SK-N-SH (cell line): Measurements from ENCODE around the gene NFIA. TPM values are rescaled to one million over a fixed set of nuclear protein-coding genes. Genes with fewer than 3 reads are reported as not detected.

Experiments used
- CTCF ChIA-PET: fragments of 300-600, 350-600 bp; formaldehyde crosslinking; extraction: SDS; loops from one replicate; lab custom pipeline; 2021; lab: Yijun Ruan, JAX
- POLR2A ChIA-PET: fragments of 350-600 bp; sonication (Branson Sonifier 250); formaldehyde crosslinking; extraction: SDS; loops from one replicate; lab custom pipeline; 2020; ENCODE audit warnings: antibody characterized with exemption, inconsistent platforms; lab: Yijun Ruan, JAX
- DNase-seq: peaks from one replicate; pipeline ENCODE4 v3.0.0; 2012
- H2AFZ ChIP-seq: fragments of 200-600 bp; sonication (generic); 2 replicates; pipeline ENCODE4 v1.8.1; 2016; ENCODE audit warnings: antibody characterized with exemption, mild to moderate bottlenecking, low read depth
- H3F3A ChIP-seq: fragments of 200-600 bp; sonication (generic); replicated peaks from 2 replicates; pipeline ENCODE3; 2016; ENCODE audit warnings: antibody characterized with exemption, mild to moderate bottlenecking; ENCODE audit not compliant: insufficient read depth
- H3K27ac ChIP-seq, 2 experiments: fragments of 200-500 bp in 1 of 2; fragments of 200-600 bp in 1 of 2; sonication (Bioruptor generic) in 1 of 2; sonication (generic), shearing (Covaris generic) in 1 of 2; 2 replicates each; pipeline versions ENCODE4 v1.5.1 to v1.6.1; 2014 to 2016; ENCODE audit warnings: low read depth in 2 of 2, inconsistent platforms in 1 of 2, low read length in 1 of 2, mild to moderate bottlenecking in 1 of 2, mixed read lengths in 1 of 2
- H3K27me3 ChIP-seq: fragments of 200-600 bp; sonication (generic), shearing (Covaris generic); 2 replicates; pipeline ENCODE4 v1.6.1; 2016; ENCODE audit warnings: mixed run types; ENCODE audit not compliant: insufficient read depth
- H3K36me3 ChIP-seq, 2 experiments: fragments of 200-500 bp in 1 of 2; fragments of 200-600 bp in 1 of 2; sonication (Bioruptor generic) in 1 of 2; sonication (generic) in 1 of 2; replicated peaks in 1 of 2; 2 replicates each; pipeline versions ENCODE3 to v1.5.1; 2014 to 2016; ENCODE audit warnings: low read length in 1 of 2, mild to moderate bottlenecking in 1 of 2; ENCODE audit not compliant: insufficient read depth in 2 of 2, control insufficient read depth in 1 of 2
- H3K4me1 ChIP-seq, 2 experiments: fragments of 200-500 bp in 1 of 2; fragments of 200-600 bp in 1 of 2; sonication (Bioruptor generic) in 1 of 2; sonication (generic), shearing (Covaris generic) in 1 of 2; 2 replicates each; pipeline versions ENCODE4 v1.5.1 to v1.6.1; 2014 to 2016; ENCODE audit warnings: low read depth in 1 of 2, low read length in 1 of 2, mixed run types in 1 of 2; ENCODE audit not compliant: insufficient read depth in 2 of 2, control insufficient read depth in 1 of 2
- H3K4me2 ChIP-seq: fragments of 200-600 bp; sonication (generic), shearing (Covaris generic); 2 replicates; pipeline ENCODE4 v1.6.1; 2017; ENCODE audit warnings: mixed run types
- H3K4me3 ChIP-seq, 2 experiments: fragments of 200-500 bp in 1 of 2; fragments of 200-600 bp in 1 of 2; sonication (Bioruptor generic) in 1 of 2; sonication (generic), shearing (Covaris generic) in 1 of 2; 2 replicates each; pipeline versions ENCODE4 v1.5.1 to v1.8.1; 2014 to 2016; ENCODE audit warnings: low read depth in 2 of 2, inconsistent platforms in 1 of 2, low read length in 1 of 2, mild to moderate bottlenecking in 1 of 2, mixed read lengths in 1 of 2, moderate library complexity in 1 of 2
- H3K79me2 ChIP-seq: fragments of 200-600 bp; sonication (generic); 2 replicates; pipeline ENCODE4 v1.8.1; 2017; ENCODE audit warnings: mild to moderate bottlenecking; ENCODE audit not compliant: insufficient read depth
- H3K9ac ChIP-seq: fragments of 200-600 bp; sonication (generic); 2 replicates; pipeline ENCODE4 v1.6.1; 2017; ENCODE audit warnings: mixed run types
- H3K9me2 ChIP-seq: fragments of 200-600 bp; sonication (generic); 2 replicates; pipeline ENCODE4 v1.6.1; 2017; ENCODE audit warnings: mixed run types
- H3K9me3 ChIP-seq: fragments of 200-600 bp; sonication (generic); 2 replicates; pipeline ENCODE4 v1.6.1; 2017; ENCODE audit warnings: mixed run types, mild to moderate bottlenecking, moderate library complexity
- H4K20me1 ChIP-seq: fragments of 200-600 bp; sonication (generic); 2 replicates; pipeline ENCODE4 v1.6.1; 2017; ENCODE audit warnings: mild to moderate bottlenecking, mixed run types; ENCODE audit not compliant: insufficient read depth
- CHD2 ChIP-seq: fragments of 150-350 bp; IDR thresholded peaks from 2 replicates; pipeline ENCODE4 v1.6.1; 2018; ENCODE audit warnings: low read length; ENCODE audit not compliant: partially characterized antibody
- CTCF ChIP-seq: fragments of 200-600 bp; sonication (generic); IDR thresholded peaks from 2 replicates; pipeline ENCODE4 v1.6.1; 2017; ENCODE audit warnings: antibody characterized with exemption, mild to moderate bottlenecking, moderate library complexity
- ELF1 ChIP-seq: IDR thresholded peaks from 2 replicates; pipeline ENCODE4 v1.4.0; 2012
- EZH2phosphoT487 ChIP-seq: fragments of 200-600 bp; sonication (generic); IDR thresholded peaks from 2 replicates; pipeline ENCODE4 v1.6.1; 2017; ENCODE audit warnings: low read depth, mixed run types, mild to moderate bottlenecking, antibody characterized with exemption, moderate library complexity, borderline replicate concordance
- FOXM1 ChIP-seq: IDR thresholded peaks from 2 replicates; pipeline ENCODE4 v1.4.0; 2012; ENCODE audit warnings: low read depth, mild to moderate bottlenecking
- GABPA ChIP-seq: IDR thresholded peaks from 2 replicates; pipeline ENCODE4 v1.4.0; 2012; ENCODE audit warnings: low read depth, mild to moderate bottlenecking
- JUND ChIP-seq: IDR thresholded peaks from 2 replicates; pipeline ENCODE4 v1.4.0; 2012
- MXI1 ChIP-seq: IDR thresholded peaks from 2 replicates; pipeline ENCODE4 v1.6.1; 2012; ENCODE audit warnings: mild to moderate bottlenecking, low read depth, low read length, improper control_type of control experiment
- NFIC ChIP-seq: IDR thresholded peaks from 2 replicates; pipeline ENCODE4 v1.4.0; 2012; ENCODE audit warnings: borderline replicate concordance
- NRF1 ChIP-seq: IDR thresholded peaks from 2 replicates; pipeline ENCODE4 v1.6.1; 2012; ENCODE audit warnings: low read depth, mild to moderate bottlenecking, low read length
- POLR2AphosphoS5 ChIP-seq: IDR thresholded peaks from 2 replicates; pipeline ENCODE4 v1.6.1; 2012; ENCODE audit warnings: low read depth, low read length
- RAD21 ChIP-seq: IDR thresholded peaks from 2 replicates; pipeline ENCODE4 v1.6.1; 2012; ENCODE audit warnings: mild to moderate bottlenecking, low read length
- RCOR1 ChIP-seq: fragments of 150-350 bp; IDR thresholded peaks from 2 replicates; pipeline ENCODE4 v1.6.1; 2017; ENCODE audit warnings: antibody characterized with exemption, low read length
- RFX5 ChIP-seq: IDR thresholded peaks from 2 replicates; pipeline ENCODE4 v1.6.1; 2012; ENCODE audit warnings: mild to moderate bottlenecking, improper control_type of control experiment, low read length
- RXRA ChIP-seq: IDR thresholded peaks from 2 replicates; pipeline ENCODE4 v1.4.0; 2012; ENCODE audit warnings: low read depth, mild to moderate bottlenecking, borderline replicate concordance
- SIN3A ChIP-seq: IDR thresholded peaks from 2 replicates; pipeline ENCODE4 v1.6.1; 2012; ENCODE audit warnings: low read depth, mild to moderate bottlenecking, low read length, moderate library complexity, borderline replicate concordance
- SMC3 ChIP-seq: IDR thresholded peaks from 2 replicates; pipeline ENCODE4 v1.6.1; 2012; ENCODE audit warnings: low read depth, low read length, improper control_type of control experiment
- TAF1 ChIP-seq: IDR thresholded peaks from 2 replicates; pipeline ENCODE4 v1.6.1; 2012; ENCODE audit warnings: low read depth, mild to moderate bottlenecking, low read length, moderate library complexity, borderline replicate concordance
- TCF12 ChIP-seq: IDR thresholded peaks from 2 replicates; pipeline ENCODE4 v1.4.0; 2012
- TEAD4 ChIP-seq: IDR thresholded peaks from 2 replicates; pipeline ENCODE4 v1.4.0; 2012; ENCODE audit warnings: mild to moderate bottlenecking, borderline replicate concordance; ENCODE audit not compliant: insufficient read depth
- WGBS: methylation state at CpG from one replicate; pipeline ENCODE4 v1.1.6; 2017; ENCODE audit warnings: low lambda C conversion rate; 5-methylcytosine and 5-hydroxymethylcytosine counted together
- polyA plus RNA-seq, 3 experiments: library from polyadenylated mRNA; depleted of rRNA; stranded (reverse); fragments of >200 nt; gene quantifications; 2 replicates each; pipeline ENCODE4 v1.2.3, GENCODE V29; 2012
- TF ChIP-seq, protein P1 (sequence below): IDR thresholded peaks from 2 replicates; pipeline ENCODE4 v1.6.1; 2012; ENCODE audit warnings: mild to moderate bottlenecking, low read depth, low read length, moderate library complexity

NFIA gene
- polyA plus RNA-seq, 1 of the 3 experiments (the other 2 are of a cell fraction), result 3.3 TPM

GRCh38 chr1:61152469-61153105 lies 70.2 kb downstream of the NFIA start:
- no peak overlapping the region for H3K9ac ChIP-seq
- peaks cover 10% of the 10 kb centered on the region for H3F3A ChIP-seq
- H4K20me1 ChIP-seq, result no peaks in the 10 kb centered on the region
- H3K4me2 ChIP-seq, result no peak overlapping the region
- H3K9me3 ChIP-seq, result no peaks in the 10 kb centered on the region
- no peaks in the 10 kb centered on the region for H3K36me3 ChIP-seq
- H2AFZ ChIP-seq, result no peak overlapping the region
- CTCF ChIA-PET, result no interaction called here
- H3K9me2 ChIP-seq, result no peaks in the 10 kb centered on the region
- no peaks in the 10 kb centered on the region for H3K79me2 ChIP-seq
- TF ChIP-seq TCF12 (no peak), NFIC (no peak), RFX5 (no peak), RXRA (no peak), GABPA (no peak), FOXM1 (no peak), TEAD4 (no peak), SIN3A (no peak)
- TF ChIP-seq, protein P1, sequence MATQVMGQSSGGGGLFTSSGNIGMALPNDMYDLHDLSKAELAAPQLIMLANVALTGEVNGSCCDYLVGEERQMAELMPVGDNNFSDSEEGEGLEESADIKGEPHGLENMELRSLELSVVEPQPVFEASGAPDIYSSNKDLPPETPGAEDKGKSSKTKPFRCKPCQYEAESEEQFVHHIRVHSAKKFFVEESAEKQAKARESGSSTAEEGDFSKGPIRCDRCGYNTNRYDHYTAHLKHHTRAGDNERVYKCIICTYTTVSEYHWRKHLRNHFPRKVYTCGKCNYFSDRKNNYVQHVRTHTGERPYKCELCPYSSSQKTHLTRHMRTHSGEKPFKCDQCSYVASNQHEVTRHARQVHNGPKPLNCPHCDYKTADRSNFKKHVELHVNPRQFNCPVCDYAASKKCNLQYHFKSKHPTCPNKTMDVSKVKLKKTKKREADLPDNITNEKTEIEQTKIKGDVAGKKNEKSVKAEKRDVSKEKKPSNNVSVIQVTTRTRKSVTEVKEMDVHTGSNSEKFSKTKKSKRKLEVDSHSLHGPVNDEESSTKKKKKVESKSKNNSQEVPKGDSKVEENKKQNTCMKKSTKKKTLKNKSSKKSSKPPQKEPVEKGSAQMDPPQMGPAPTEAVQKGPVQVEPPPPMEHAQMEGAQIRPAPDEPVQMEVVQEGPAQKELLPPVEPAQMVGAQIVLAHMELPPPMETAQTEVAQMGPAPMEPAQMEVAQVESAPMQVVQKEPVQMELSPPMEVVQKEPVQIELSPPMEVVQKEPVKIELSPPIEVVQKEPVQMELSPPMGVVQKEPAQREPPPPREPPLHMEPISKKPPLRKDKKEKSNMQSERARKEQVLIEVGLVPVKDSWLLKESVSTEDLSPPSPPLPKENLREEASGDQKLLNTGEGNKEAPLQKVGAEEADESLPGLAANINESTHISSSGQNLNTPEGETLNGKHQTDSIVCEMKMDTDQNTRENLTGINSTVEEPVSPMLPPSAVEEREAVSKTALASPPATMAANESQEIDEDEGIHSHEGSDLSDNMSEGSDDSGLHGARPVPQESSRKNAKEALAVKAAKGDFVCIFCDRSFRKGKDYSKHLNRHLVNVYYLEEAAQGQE, result no peak
- H3K4me1 ChIP-seq, result peaks cover 17 to 27% of the 10 kb centered on the region in 2 experiments; a peak in 3 of 4 replicates
- POLR2A ChIA-PET, result no interaction called here
- H3K4me3 ChIP-seq, result no peak overlapping the region
- no peak for DNase-seq
- no peak overlapping the region for H3K27ac ChIP-seq
- H3K27me3 ChIP-seq, result no peaks in the 10 kb centered on the region

DNA sequence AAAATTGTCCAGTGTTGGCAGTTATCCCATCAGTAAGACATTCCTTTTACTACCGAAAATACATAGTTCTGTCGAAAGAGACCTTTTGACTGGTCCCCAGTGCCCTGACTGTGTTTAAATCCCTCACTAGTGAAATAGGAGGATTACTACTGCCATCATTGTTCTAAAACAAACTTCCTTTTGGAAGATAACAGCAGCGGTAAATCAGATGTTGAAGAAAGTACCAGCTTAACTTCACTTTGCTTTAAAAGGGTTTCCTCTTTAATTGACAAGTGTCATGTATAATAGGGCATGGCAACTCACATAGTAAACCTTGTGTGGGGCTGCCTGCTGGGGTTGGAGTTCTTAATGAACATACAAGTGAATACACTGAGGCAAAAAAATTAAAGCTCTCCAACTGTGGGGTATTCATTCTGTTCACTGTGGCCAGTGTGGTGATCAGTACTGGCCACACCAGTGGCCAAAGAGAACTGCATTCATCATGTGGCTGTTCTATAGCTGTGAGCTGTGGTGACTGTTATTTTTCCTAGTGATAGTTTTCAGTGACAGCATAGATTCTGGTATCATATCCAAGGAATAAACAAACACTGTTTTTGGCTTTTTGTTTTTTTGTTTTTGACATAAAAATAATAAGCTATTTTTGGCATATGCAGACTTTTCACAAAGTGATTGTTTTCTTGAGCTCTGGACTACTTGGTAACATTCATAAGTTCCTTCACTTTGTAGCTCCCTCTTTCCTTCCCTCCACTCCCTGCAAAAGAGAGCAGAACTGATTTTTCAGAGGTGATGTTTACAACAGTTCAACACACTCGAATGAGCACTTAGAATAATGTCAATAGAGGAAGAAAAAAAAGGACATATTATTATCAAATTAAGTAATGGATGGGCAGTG lies 74.5 kb downstream of the NFIA start:
- 61% methylated on average over 4 of the region's 4 CpGs for WGBS
- TF ChIP-seq POLR2AphosphoS5, result no peak
- TF ChIP-seq JUND, result no peak
- no peak for TF ChIP-seq EZH2phosphoT487
- no peak for TF ChIP-seq CTCF
- TF ChIP-seq TCF12, result no peak
- no peak for TF ChIP-seq TAF1
- no peak for TF ChIP-seq RFX5
- TF ChIP-seq RCOR1, result no peak
- no peak for TF ChIP-seq ELF1
- TF ChIP-seq CHD2, result no peak
- no peak for TF ChIP-seq MXI1
- TF ChIP-seq RAD21, result no peak
- TF ChIP-seq NRF1, result no peak
- TF ChIP-seq SMC3, result no peak
- TF ChIP-seq GABPA, result no peak

More for the DNA sequence above, 74.5 kb downstream of the NFIA start:
- Histone ChIP-seq H3F3A (peaks cover 15% of the 10 kb centered on the region), H3K79me2 (0 out of 2 replicates have a peak, but pooled peaks cover 4% of the 10 kb centered on the region), H3K27ac (peak overlapping the region; percentile 74 to 89), H3K4me3 (no peak overlapping the region), H3K9ac (no peak overlapping the region), H4K20me1 (no peaks in the 10 kb centered on the region), H3K4me2 (peak overlapping the region; percentile 67; the same call in 1 of the 2 replicates), H3K27me3 (no peaks in the 10 kb centered on the region), H3K9me2 (no peaks in the 10 kb centered on the region), H3K9me3 (no peaks in the 10 kb centered on the region), H2AFZ (peak overlapping the region; percentile 15; the same call in 1 of the 2 replicates), H3K36me3 (no peaks in the 10 kb centered on the region), H3K4me1 (peaks cover 29 to 39% of the 10 kb centered on the region in 2 experiments; a peak in 3 of 4 replicates)
- ChIA-PET CTCF (interaction anchor here (0.6 to 2.1 kb wide), 9 partner anchors 14 to 697 kb away, joined by 3 to 6 read pairs (median 4); no protein-coding TSS in a partner anchor), POLR2A (no interaction called here)
- no peak for DNase-seq
